ENCODE data around the gene SKI. TPM values are rescaled to one million over a fixed set of nuclear protein-coding genes. Genes with fewer than 3 reads are reported as not detected.

SKI gene
- total and polyA plus RNA-seq, 9 of the 15 experiments (the other 6 are each of a cell fraction or from before 2014, with no cell fraction given): 0.10 to 60.5 (median 4.6) TPM

GRCh38 chr1:2201062-2201461, 27.1 kb upstream of the SKI start:
- Histone ChIP-seq H3K27me3 (ENCODE audit: control insufficient read depth in 2 of 2, insufficient read depth in 2 of 2, low read length in 2 of 2) (no peaks in the 10 kb centered on the region), H3K4me1 (replicated peaks in 1 of 2; ENCODE audit: control insufficient read depth in 2 of 2, insufficient read depth in 2 of 2, low read length in 2 of 2) (peaks cover 41 to 76% of the 10 kb centered on the region in 2 experiments), H3K36me3 (ENCODE audit: control insufficient read depth, insufficient read depth, low read length) (no peaks in the 10 kb centered on the region), H3K9ac (ENCODE audit: insufficient read depth in 1 of 2, low read depth in 2 of 2, low read length in 2 of 2) (peak overlapping the region in 1 of 2 experiments; percentile 74; a peak in 2 of 4 replicates), H3K9me3 (replicated peaks; ENCODE audit: control insufficient read depth, insufficient read depth, low read depth, low read length) (no peaks in the 10 kb centered on the region), H3K27ac (ENCODE audit: extremely low read depth, low read depth, low read length) (no peak overlapping the region), H3K79me2 (ENCODE audit: control insufficient read depth, insufficient read depth, low read length) (peaks cover 26% of the 10 kb centered on the region; the same call in 2 of the 3 replicates), H2AFZ (ENCODE audit: low read depth, low read length) (no peak overlapping the region), H3K4me2 (ENCODE audit: insufficient read depth, low read length) (no peak overlapping the region), H3K9me1 (ENCODE audit: control insufficient read depth, insufficient read depth, low read length) (no peaks in the 10 kb centered on the region), H3K4me3 (no peak overlapping the region), H4K20me1 (replicated peaks; ENCODE audit: control insufficient read depth, insufficient read depth, low read length) (no peaks in the 10 kb centered on the region)
- DNase-seq (ENCODE audit: extremely low read depth in 1 of 4, low spot score in 3 of 4) (no peak), ATAC-seq (no peak), FAIRE-seq (no peak)
- ChIA-PET POLR2A (interaction anchor here (0.9 to 1.6 kb wide), 2 partner anchors 12 to 33 kb away, joined by 3 to 4 read pairs; no protein-coding TSS in a partner anchor), CTCF (ENCODE audit: low intra/inter-chr PET ratio) (no interaction called here)
- in situ Hi-C loops (cut with MboI): no loop called here
- no TSS peak for BruUV-seq (replicated peaks)
- 84% methylated on average over 14 of the region's 14 CpGs for WGBS (ENCODE audit: insufficient coverage, low coverage, missing lambda C conversion rate)
- intact Hi-C loops (cut with micrococcal nuclease): no loop called here
- TF ChIP-seq MCM5 (IDR thresholded peaks at IDR 0.05; ENCODE audit: low read depth) (no peak), CXXC5 (CRISPR knock-in tag; IDR thresholded peaks at IDR 0.05) (no peak), SMC3 (conservative IDR thresholded peaks at IDR 0.05; ENCODE audit: insufficient read depth, low read depth, low read length) (no peak), TAF7 (tag; IDR thresholded peaks at IDR 0.05) (no peak), IRF1 (CRISPR knock-in tag; IDR thresholded peaks at IDR 0.05; ENCODE audit: borderline replicate concordance) (no peak), ZKSCAN3 (CRISPR knock-in tag; IDR thresholded peaks at IDR 0.05) (no peak), ZNF197 (CRISPR knock-in tag; IDR thresholded peaks at IDR 0.05; ENCODE audit: low read depth) (no peak), STAT5A (IDR thresholded peaks at IDR 0.05; ENCODE audit: borderline replicate concordance, low read length) (no peak), ZNF324 (CRISPR knock-in tag; IDR thresholded peaks at IDR 0.05) (no peak), ATF4 (CRISPR knock-in tag; IDR thresholded peaks at IDR 0.05) (no peak), HIVEP1 (CRISPR knock-in tag; IDR thresholded peaks at IDR 0.05) (no peak), EWSR1 (IDR thresholded peaks at IDR 0.05; ENCODE audit: borderline replicate concordance, low read depth, partially characterized antibody) (no peak), TCF15 (CRISPR knock-in tag; IDR thresholded peaks at IDR 0.05) (no peak), ZBTB12 (CRISPR knock-in tag; IDR thresholded peaks at IDR 0.05) (no peak), RB1 (IDR thresholded peaks at IDR 0.05; ENCODE audit: low read depth) (no peak), E2F6 (IDR thresholded peaks at IDR 0.05; ENCODE audit: borderline replicate concordance in 1 of 2, extremely low read depth in 1 of 2, insufficient read depth in 1 of 2, insufficient read length in 1 of 2, low read depth in 1 of 2, low read length in 1 of 2, poor library complexity in 1 of 2, severe bottlenecking in 1 of 2) (no peak)

All from K562 (cell line).